Heart right ventricle (tissue), 16 donors: ENCODE measurements around the gene TRIM2. TPM values are rescaled to one million over a fixed set of nuclear protein-coding genes. Genes with fewer than 3 reads are reported as not detected.
A peak's percentile ranks its signal among the peaks of the same experiment; 100 is the strongest.

Source experiments
- ATAC-seq, 8 donors: fragments of 200-7000 bp; cut with Tn5 transposase; one replicate each; pipeline ENCODE4 v1.9.1; 2020; ENCODE audit warnings: mild to moderate bottlenecking in 8 of 8, moderate library complexity in 8 of 8, moderate number of reproducible peaks in 1 of 8
- DNase-seq, 2 donors: peaks; one replicate each; pipeline ENCODE4 v3.0.0-alpha.2; 2020
- H3K27ac ChIP-seq, 10 donors: fragments of 200-600 bp; sonication (generic) in 2 of 10; one replicate each; pipeline versions ENCODE4 v1.5.0 to v1.8.0; 2020 to 2022; ENCODE audit warnings: mild to moderate bottlenecking in 3 of 10
- H3K27me3 ChIP-seq, 7 donors: fragments of 200-600 bp; one replicate each; pipeline ENCODE4 v1.8.0; 2021 to 2022; ENCODE audit warnings: mild to moderate bottlenecking in 2 of 7
- H3K36me3 ChIP-seq, 9 donors: fragments of 200-600 bp; sonication (generic) in 1 of 9; one replicate each; pipeline versions ENCODE4 v1.5.0 to v1.8.0; 2020 to 2022; ENCODE audit warnings: mild to moderate bottlenecking in 2 of 9
- H3K4me1 ChIP-seq, 9 donors: fragments of 200-600 bp; sonication (generic) in 1 of 9; one replicate each; pipeline versions ENCODE4 v1.5.0 to v1.8.0; 2020 to 2022; ENCODE audit warnings: mild to moderate bottlenecking in 4 of 9
- H3K4me3 ChIP-seq, 10 donors: fragments of 200-600 bp; sonication (generic) in 2 of 10; one replicate each; pipeline versions ENCODE4 v1.5.0 to v1.8.0; 2020 to 2022; ENCODE audit warnings: mild to moderate bottlenecking in 7 of 10, moderate library complexity in 2 of 10
- H3K9me3 ChIP-seq, 11 donors: fragments of 200-600 bp in 10 of 11; sonication (generic) in 2 of 11; one replicate each; pipeline versions ENCODE4 v1.5.0 to v1.8.0; 2013 to 2022; ENCODE audit warnings: mild to moderate bottlenecking in 2 of 11, control low read depth in 1 of 11, moderate library complexity in 1 of 11
- WGBS, 2 donors: extraction: QIAGEN DNeasy Blood & Tissue Kit; methylation state at CpG; one replicate each; pipeline ENCODE4 v1.1.7; 2013; ENCODE audit warnings: inconsistent platforms in 1 of 2; 5-methylcytosine and 5-hydroxymethylcytosine counted together
- intact Hi-C, 10 donors: fragments of 100-400 bp; cut with DNase I; formaldehyde crosslinking; loops; one replicate each; pipeline versions ENCODE4 v1.11.1 to v1.14.2; 2022
- polyA plus RNA-seq, 2 donors: library from polyadenylated mRNA; stranded (reverse); fragments of 200-250 nt; gene quantifications; one replicate each; pipeline ENCODE4 v1.2.3, GENCODE V29; 2013
- total RNA-seq, 10 donors: library from RNA; stranded (reverse); fragmentation: NEBNext Ultra II Directional in 3 of 10; extraction: Animal tissue kit (Norgen Biotek cat#: 25700) in 3 of 10; gene quantifications; one replicate each; pipeline versions ENCODE4 v1.2.1 to v1.2.4, GENCODE V29; 2021 to 2023
- TF ChIP-seq, protein P1 (sequence below), 9 donors: fragments of 200-600 bp; sonication (generic) in 2 of 9; IDR thresholded peaks; one replicate each; pipeline versions ENCODE4 v1.5.0 to v1.8.0; 2021 to 2022; ENCODE audit warnings: antibody characterized with exemption in 9 of 9, mild to moderate bottlenecking in 5 of 9, moderate library complexity in 1 of 9
- donor health status: Arrhythmogenic right ventricular cardiomyopathy.
- donor health status: ischemic (EF 13 %, LVEDD 7.1; RV severe dilation, severe dysfunction).
- donor health status: healthy with polysubstance abuse.
- donor health status: DM: no; HTN: yes; CAD: no.
- donor health status: DM: no; HTN: no; CAD: no.
- donor health status: ischemic (EF 25% LVEDD 6.9; RV normal size, moderate dysfunction).
- donor health status: ischemic (EF 25% LVEDD 5.7; RV mildly dilated, moderate dysfunction).
- donor health status: healthy.
- donor health status: DM: yes; HTN: yes; CAD: no.
- donor health status: Ischemic cardiomyopathy.
- donor health status: ischemic (EF 35%, LVEDD 5.7; RV mildly dilated, moderate dysfunction).
- donor health status: nonischemic (EF 11% LVEDD 7.7; RV severe dilation, severe dysfunction).
- donor health status: DM: yes; HTN: yes; CAD: no.
- donor health status: PGD.
- donor health status: ischemic (EF 29% LVEDD 5.4; RV normal size, mild dysfunction).
- donor health status: nonischemic (EF 23%, LVEDD 6.1; RV moderate dilation, normal function).

The TRIM2 gene
- total and polyA plus RNA-seq, 12 donors = 2.8 to 33.2 (median 20.5) TPM

DNA sequence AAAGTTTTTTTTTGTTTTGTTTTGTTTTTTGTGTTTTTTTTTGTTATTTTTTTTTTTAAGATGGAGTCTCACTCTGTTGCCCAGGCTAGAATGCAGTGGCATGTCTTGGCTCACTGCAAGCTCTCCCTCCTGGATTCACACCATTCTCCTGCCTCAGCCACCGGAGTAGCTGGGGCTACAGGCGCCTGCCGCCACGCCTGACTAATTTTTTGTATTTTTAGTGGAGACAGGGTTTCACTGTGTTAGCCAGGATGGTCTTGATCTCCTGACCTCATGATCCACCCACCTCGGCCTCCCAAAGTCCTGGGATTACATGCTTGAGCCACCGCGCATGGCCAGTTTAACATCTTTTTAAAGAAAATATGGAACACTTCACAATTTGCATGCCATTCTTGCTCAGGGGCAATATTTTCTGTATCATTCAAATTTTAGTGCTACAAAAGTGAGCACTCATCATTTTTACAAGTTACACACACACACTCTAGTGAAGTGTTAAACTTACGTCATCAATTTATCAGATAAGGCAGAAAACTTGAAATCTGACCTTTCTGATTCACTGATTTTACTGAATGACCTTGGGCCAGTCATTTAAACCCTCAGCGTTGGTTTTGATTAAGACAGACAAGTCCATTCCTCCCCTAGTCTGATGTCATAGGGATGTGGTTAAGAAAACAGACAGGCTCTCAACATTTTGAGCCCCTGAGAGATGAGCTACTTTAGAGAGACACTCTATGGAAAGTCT, 61.2 kb downstream of the TRIM2 start:
- ATAC-seq (peak in 1 of 8 donors; percentile 14), DNase-seq (no peak)
- Histone ChIP-seq H3K9me3 (peaks cover 0 to 15% (median 3%) of the 10 kb centered on the region in 11 donors), H3K4me1 (peaks cover 0 to 28% (median 4%) of the 10 kb centered on the region in 9 donors), H3K27ac (no peak overlapping the region), H3K36me3 (peaks cover 0 to 2% (median 0%) of the 10 kb centered on the region in 9 donors), H3K27me3 (no peaks in the 10 kb centered on the region), H3K4me3 (no peak overlapping the region)
- intact Hi-C loops = no loop called here
- WGBS, 2 donors = 88 to 89% methylated on average over 9 of the region's 9 CpGs
- TF ChIP-seq, protein P1, sequence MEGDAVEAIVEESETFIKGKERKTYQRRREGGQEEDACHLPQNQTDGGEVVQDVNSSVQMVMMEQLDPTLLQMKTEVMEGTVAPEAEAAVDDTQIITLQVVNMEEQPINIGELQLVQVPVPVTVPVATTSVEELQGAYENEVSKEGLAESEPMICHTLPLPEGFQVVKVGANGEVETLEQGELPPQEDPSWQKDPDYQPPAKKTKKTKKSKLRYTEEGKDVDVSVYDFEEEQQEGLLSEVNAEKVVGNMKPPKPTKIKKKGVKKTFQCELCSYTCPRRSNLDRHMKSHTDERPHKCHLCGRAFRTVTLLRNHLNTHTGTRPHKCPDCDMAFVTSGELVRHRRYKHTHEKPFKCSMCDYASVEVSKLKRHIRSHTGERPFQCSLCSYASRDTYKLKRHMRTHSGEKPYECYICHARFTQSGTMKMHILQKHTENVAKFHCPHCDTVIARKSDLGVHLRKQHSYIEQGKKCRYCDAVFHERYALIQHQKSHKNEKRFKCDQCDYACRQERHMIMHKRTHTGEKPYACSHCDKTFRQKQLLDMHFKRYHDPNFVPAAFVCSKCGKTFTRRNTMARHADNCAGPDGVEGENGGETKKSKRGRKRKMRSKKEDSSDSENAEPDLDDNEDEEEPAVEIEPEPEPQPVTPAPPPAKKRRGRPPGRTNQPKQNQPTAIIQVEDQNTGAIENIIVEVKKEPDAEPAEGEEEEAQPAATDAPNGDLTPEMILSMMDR (IDR thresholded peaks at IDR 0.05) = no peak

- peak in 4 of 8 donors; percentile 43 to 57 (median 52) for ATAC-seq
- 69 to 76% methylated on average over 3 of the region's 3 CpGs for WGBS, 2 donors
These were observed 62.7 kb downstream of the TRIM2 start for GRCh38 chr4:153266988-153267387.

GRCh38 chr4:153267890-153268289, 63.6 kb downstream of the TRIM2 start:
- 82 to 90% methylated on average over 7 of the region's 7 CpGs for WGBS, 2 donors
- Histone ChIP-seq H3K36me3 (peaks cover 0 to 16% (median 0%) of the 10 kb centered on the region in 9 donors), H3K27ac (no peak overlapping the region), H3K9me3 (no peaks in the 10 kb centered on the region), H3K27me3 (no peaks in the 10 kb centered on the region), H3K4me3 (no peak overlapping the region), H3K4me1 (peaks cover 0 to 21% (median 4%) of the 10 kb centered on the region in 9 donors)
- DNase-seq (no peak), ATAC-seq (no peak)
- TF ChIP-seq, protein P1 (IDR thresholded peaks at IDR 0.05) = no peak
- intact Hi-C loops = no loop called here

More at GRCh38 chr4:153266988-153267387, 62.7 kb downstream of the TRIM2 start:
- TF ChIP-seq, protein P1 (IDR thresholded peaks at IDR 0.05) = no peak
- H3K27me3 ChIP-seq = no peaks in the 10 kb centered on the region
- peaks cover 0 to 21% (median 4%) of the 10 kb centered on the region in 9 donors for H3K4me1 ChIP-seq
- H3K27ac ChIP-seq = no peak overlapping the region
- H3K9me3 ChIP-seq = peaks cover 0 to 7% (median 0%) of the 10 kb centered on the region in 11 donors
- intact Hi-C loops = no loop called here
- DNase-seq = peak in 1 of 2 donors; percentile 18
- H3K36me3 ChIP-seq = peaks cover 0 to 14% (median 0%) of the 10 kb centered on the region in 9 donors
- H3K4me3 ChIP-seq = no peak overlapping the region

GRCh38 chr4:153268295-153268694, 64.1 kb downstream of the TRIM2 start:
- no peak for ATAC-seq
- intact Hi-C loops = no loop called here
- no peak for DNase-seq
- H3K4me1 ChIP-seq = peaks cover 0 to 21% (median 4%) of the 10 kb centered on the region in 9 donors
- WGBS, 2 donors = 75 to 86% methylated on average over 4 of the region's 4 CpGs
- TF ChIP-seq, protein P1 (IDR thresholded peaks at IDR 0.05) = no peak
- no peak overlapping the region for H3K27ac ChIP-seq
- peaks cover 0 to 16% (median 0%) of the 10 kb centered on the region in 9 donors for H3K36me3 ChIP-seq
- H3K27me3 ChIP-seq = no peaks in the 10 kb centered on the region
- H3K4me3 ChIP-seq = no peak overlapping the region
- no peaks in the 10 kb centered on the region for H3K9me3 ChIP-seq
